Suprapubic skin (tissue), 4 donors: ENCODE measurements around the gene FXYD3.

ENCODE experiments used
- EP300 ChIP-seq: sonication (generic); formaldehyde crosslinking; IDR thresholded peaks from one replicate; pipeline ENCODE4 v1.6.1; 2017; ENCODE audit warnings: antibody characterized with exemption
- POLR2A ChIP-seq, 2 donors: fragments of 450-650 bp; IDR thresholded peaks; one replicate each; pipeline ENCODE4 v1.6.1; 2017; ENCODE audit warnings: antibody characterized with exemption in 2 of 2, mild to moderate bottlenecking in 2 of 2, moderate library complexity in 2 of 2
- POLR2AphosphoS5 ChIP-seq, 3 donors: sonication (generic); formaldehyde crosslinking; IDR thresholded peaks; one replicate each; pipeline ENCODE4 v1.6.1; 2017; ENCODE audit warnings: antibody characterized with exemption in 3 of 3
- TF ChIP-seq, protein P1 (sequence below), 2 donors: fragments of 200-600 bp in 1 of 2; fragments of 450-650 bp in 1 of 2; sonication (generic) in 1 of 2; IDR thresholded peaks; one replicate each; pipeline ENCODE4 v1.5.1; 2016 to 2019; ENCODE audit warnings: antibody characterized with exemption in 2 of 2, mild to moderate bottlenecking in 1 of 2, moderate library complexity in 1 of 2

DNA sequence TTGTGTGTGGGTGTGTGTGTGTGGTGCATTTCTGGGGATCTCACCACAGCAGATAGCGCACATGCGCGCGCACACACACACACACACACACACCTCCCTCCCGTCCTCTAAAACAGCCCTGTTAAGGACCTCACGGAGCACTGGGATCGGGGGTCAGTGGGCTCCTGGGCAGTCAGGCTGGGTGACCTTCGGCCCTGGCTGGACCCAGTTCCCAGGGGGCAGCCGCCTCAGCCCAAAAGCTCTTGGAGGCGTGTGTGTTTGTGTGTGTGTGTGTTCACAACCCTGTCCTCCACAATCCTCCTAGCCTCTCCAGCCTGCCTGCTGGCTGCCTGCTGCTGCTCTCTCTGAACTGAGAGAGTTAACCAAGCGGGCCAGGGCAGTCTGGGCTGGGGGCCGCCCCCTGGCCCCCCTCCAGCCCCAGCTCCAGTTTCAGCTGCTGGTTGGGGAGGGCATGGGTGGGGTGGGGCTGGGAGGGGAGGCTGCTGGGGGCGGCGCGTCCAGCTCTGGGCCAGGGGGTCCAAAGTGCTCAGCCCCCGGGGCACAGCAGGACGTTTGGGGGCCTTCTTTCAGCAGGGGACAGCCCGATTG lies 22.8 kb downstream of the FXYD3 start, which contains the start of gene FXYD1:
- TF ChIP-seq, protein P1, sequence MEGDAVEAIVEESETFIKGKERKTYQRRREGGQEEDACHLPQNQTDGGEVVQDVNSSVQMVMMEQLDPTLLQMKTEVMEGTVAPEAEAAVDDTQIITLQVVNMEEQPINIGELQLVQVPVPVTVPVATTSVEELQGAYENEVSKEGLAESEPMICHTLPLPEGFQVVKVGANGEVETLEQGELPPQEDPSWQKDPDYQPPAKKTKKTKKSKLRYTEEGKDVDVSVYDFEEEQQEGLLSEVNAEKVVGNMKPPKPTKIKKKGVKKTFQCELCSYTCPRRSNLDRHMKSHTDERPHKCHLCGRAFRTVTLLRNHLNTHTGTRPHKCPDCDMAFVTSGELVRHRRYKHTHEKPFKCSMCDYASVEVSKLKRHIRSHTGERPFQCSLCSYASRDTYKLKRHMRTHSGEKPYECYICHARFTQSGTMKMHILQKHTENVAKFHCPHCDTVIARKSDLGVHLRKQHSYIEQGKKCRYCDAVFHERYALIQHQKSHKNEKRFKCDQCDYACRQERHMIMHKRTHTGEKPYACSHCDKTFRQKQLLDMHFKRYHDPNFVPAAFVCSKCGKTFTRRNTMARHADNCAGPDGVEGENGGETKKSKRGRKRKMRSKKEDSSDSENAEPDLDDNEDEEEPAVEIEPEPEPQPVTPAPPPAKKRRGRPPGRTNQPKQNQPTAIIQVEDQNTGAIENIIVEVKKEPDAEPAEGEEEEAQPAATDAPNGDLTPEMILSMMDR (IDR thresholded peaks at IDR 0.05) = no peak
- TF ChIP-seq POLR2AphosphoS5 (IDR thresholded peaks at IDR 0.05) (no peak), POLR2A (IDR thresholded peaks at IDR 0.05) (no peak), EP300 (no peak)
